Dedifferentiated amniotic fluid mesenchymal stem cell (primary cell): ENCODE measurements around the gene MYMK.

Experiments used
- DNase-seq: peaks from one replicate; pipeline ENCODE4 v3.0.0-alpha.2; 2016; ENCODE audit errors: extremely low spot score

Gene MYMK

GRCh38 chr9:133485531-133486260 is 39.1 kb downstream of the MYMK start:
- DNase-seq: no peak

- DNase-seq: no peak
Observed at GRCh38 chr9:133484671-133485437, 39.9 kb downstream of the MYMK start.

GRCh38 chr9:133483611-133484010 is 41.1 kb downstream of the MYMK start:
- DNase-seq: no peak

GRCh38 chr9:133478851-133479711 is 45.7 kb downstream of the MYMK start, which contains the start of gene SLC2A6:
Gene SLC2A6, minus strand, starts transcription at chr9:133479099. Its CDS starts 40 bp downstream, at chr9:133479059.
- peak; percentile 63 for DNase-seq

- no peak for DNase-seq
Observed at GRCh38 chr9:133477992-133478850, 46.5 kb downstream of the MYMK start.

- no peak for DNase-seq
Observed at GRCh38 chr9:133477461-133477860, 47.3 kb downstream of the MYMK start.

- no peak for DNase-seq
Observed at GRCh38 chr9:133476941-133477340, 47.8 kb downstream of the MYMK start.

GRCh38 chr9:133476036-133476931 is 48.5 kb downstream of the MYMK start:
- DNase-seq: no peak

GRCh38 chr9:133475292-133476012 is 49.3 kb downstream of the MYMK start:
- no peak for DNase-seq

GRCh38 chr9:133474853-133475252 is 49.9 kb downstream of the MYMK start:
- no peak for DNase-seq

GRCh38 chr9:133474215-133474614 is 50.5 kb downstream of the MYMK start:
- no peak for DNase-seq

GRCh38 chr9:133473743-133474142 is 51.0 kb downstream of the MYMK start:
- no peak for DNase-seq

GRCh38 chr9:133472753-133473378 is 51.9 kb downstream of the MYMK start:
- DNase-seq: no peak

GRCh38 chr9:133472277-133472645 is 52.5 kb downstream of the MYMK start:
- no peak for DNase-seq

- no peak for DNase-seq
Observed at GRCh38 chr9:133471551-133472276, 53.0 kb downstream of the MYMK start.

GRCh38 chr9:133470988-133471387 is 53.8 kb downstream of the MYMK start:
- no peak for DNase-seq

- no peak for DNase-seq
Observed at GRCh38 chr9:133470427-133470924, 54.3 kb downstream of the MYMK start.

GRCh38 chr9:133468777-133469421 is 55.9 kb downstream of the MYMK start:
- no peak for DNase-seq
